ENCODE results near the gene WDR53. TPM values are rescaled to one million over a fixed set of nuclear protein-coding genes. Genes with fewer than 3 reads are reported as not detected.
"Not testable (repeated sequence)": the region's sequence is repeated elsewhere in the genome, so short reads cannot be mapped to it uniquely, and the experiment has no call there.

WDR53 gene
- total and polyA plus RNA-seq, 4 experiments from 2014 or later: 25.8 to 38.7 (median 35.2) TPM

- H3K4me3 Mint-ChIP-seq: peak overlapping the region in 1 of 8 donors; percentile 18
- Histone ChIP-seq H3K36me3 (ENCODE audit: insufficient read depth, low read length) (no peaks in the 10 kb centered on the region), H3K27me3 (ENCODE audit: insufficient read depth, low read length) (no peaks in the 10 kb centered on the region), H3K4me1 (ENCODE audit: insufficient read depth, low read length) (peaks cover 7% of the 10 kb centered on the region), H3K27ac (ENCODE audit: low read depth, low read length) (no peak overlapping the region), H3K9me3 (ENCODE audit: control insufficient read depth in 1 of 2, low read length in 2 of 2) (no peaks in the 10 kb centered on the region), H3K4me3 (ENCODE audit: low read length in 2 of 2) (no peak overlapping the region)
- peak overlapping the region in 2 of 7 donors; percentile 1 to 39 for H3K27ac Mint-ChIP-seq
- intact Hi-C loops (cut with micrococcal nuclease): no loop called here
- ChIA-PET POLR2A (ENCODE audit: partially characterized antibody) (interaction anchor here (0.7 kb wide), 1 partner anchor 82 kb away, joined by 3 read pairs; no protein-coding TSS in a partner anchor), CTCF (ENCODE audit: partially characterized antibody) (interaction anchor here (0.8 to 1.0 kb wide), 2 partner anchors 67 to 89 kb away, joined by 3 to 4 read pairs; no protein-coding TSS in a partner anchor)
- no peak for DNase-seq
- H3K9me3 Mint-ChIP-seq: no peaks in the 10 kb centered on the region
- peaks cover 2 to 5% of the 10 kb centered on the region in 2 donors for H3K27me3 Mint-ChIP-seq
- no peaks in the 10 kb centered on the region for H3K36me3 Mint-ChIP-seq
- peaks cover 6 to 18% (median 10%) of the 10 kb centered on the region in 4 donors for H3K4me1 Mint-ChIP-seq
Measured at GRCh38 chr3:196596355-196596754, 28.0 kb upstream of the WDR53 start.

DNA sequence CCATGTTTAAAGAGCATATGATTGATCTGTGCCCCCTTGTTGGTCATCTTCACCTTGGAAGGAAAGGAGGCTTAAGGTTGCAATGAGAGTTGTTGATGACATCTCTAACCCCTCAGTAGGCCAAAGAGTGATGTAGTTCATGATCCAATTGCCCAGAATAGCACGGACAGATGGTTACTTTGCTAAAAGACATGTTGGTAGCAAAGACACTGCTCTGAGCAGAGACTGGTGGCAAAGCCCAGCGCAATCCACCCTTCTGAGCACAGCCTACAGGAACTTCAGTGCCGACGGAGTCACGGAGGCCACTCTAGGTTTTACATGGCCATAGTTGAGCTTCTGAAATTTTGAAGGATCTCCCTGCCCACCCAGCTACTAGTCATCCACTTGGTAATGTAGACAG, 21.9 kb upstream of the WDR53 start:
- H3K4me1 Mint-ChIP-seq: no peaks in the 10 kb centered on the region
- H3K4me3 ChIP-seq (ENCODE audit: low read length in 2 of 2): no peak overlapping the region
- H3K9me3 ChIP-seq (ENCODE audit: control insufficient read depth in 1 of 2, low read length in 2 of 2): no peaks in the 10 kb centered on the region
- H3K36me3 ChIP-seq (ENCODE audit: insufficient read depth, low read length): peaks cover 4% of the 10 kb centered on the region
- no peak overlapping the region for H3K27ac ChIP-seq (ENCODE audit: low read depth, low read length)
- ChIA-PET CTCF (ENCODE audit: partially characterized antibody) (interaction anchor here (0.5 to 1.3 kb wide), 4 partner anchors 18 to 103 kb away, joined by 3 to 4 read pairs (median 3); no protein-coding TSS in a partner anchor), POLR2A (ENCODE audit: partially characterized antibody) (no interaction called here)
- peaks cover 5 to 18% of the 10 kb centered on the region in 2 donors for H3K36me3 Mint-ChIP-seq
- DNase-seq: no peak
- H3K4me1 ChIP-seq (ENCODE audit: insufficient read depth, low read length): no peaks in the 10 kb centered on the region
- no peaks in the 10 kb centered on the region for H3K27me3 Mint-ChIP-seq
- H3K27ac Mint-ChIP-seq: no peak overlapping the region
- H3K4me3 Mint-ChIP-seq: no peak overlapping the region
- H3K9me3 Mint-ChIP-seq: no peaks in the 10 kb centered on the region
- intact Hi-C loops (cut with micrococcal nuclease): no loop called here
- H3K27me3 ChIP-seq (ENCODE audit: insufficient read depth, low read length): no peaks in the 10 kb centered on the region

- CTCF ChIA-PET (ENCODE audit: partially characterized antibody): interaction anchor here (1.0 to 1.9 kb wide), 3 partner anchors 9 to 31 kb away, joined by 3 to 5 read pairs (median 4); no protein-coding TSS in a partner anchor
- intact Hi-C loops (cut with micrococcal nuclease): no loop called here
- no peaks in the 10 kb centered on the region for H3K9me3 ChIP-seq (ENCODE audit: control insufficient read depth in 1 of 2, low read length in 2 of 2)
- POLR2A ChIA-PET (ENCODE audit: partially characterized antibody): no interaction called here
- Mint-ChIP-seq H3K36me3 (peaks cover 25 to 47% of the 10 kb centered on the region in 2 donors), H3K4me3 (no peak overlapping the region), H3K27me3 (no peaks in the 10 kb centered on the region), H3K4me1 (peaks cover 0 to 2% (median 0%) of the 10 kb centered on the region in 4 donors), H3K9me3 (no peaks in the 10 kb centered on the region), H3K27ac (peak overlapping the region in 2 of 7 donors; percentile 32 to 47)
- no peak overlapping the region for H3K4me3 ChIP-seq (ENCODE audit: low read length in 2 of 2)
- DNase-seq: no peak
- H3K4me1 ChIP-seq (ENCODE audit: insufficient read depth, low read length): no peaks in the 10 kb centered on the region
- no peak overlapping the region for H3K27ac ChIP-seq (ENCODE audit: low read depth, low read length)
- no peaks in the 10 kb centered on the region for H3K27me3 ChIP-seq (ENCODE audit: insufficient read depth, low read length)
- H3K36me3 ChIP-seq (ENCODE audit: insufficient read depth, low read length): peaks cover 13% of the 10 kb centered on the region
Measured at GRCh38 chr3:196585044-196585757, 16.8 kb upstream of the WDR53 start.

GRCh38 chr3:196572389-196572788, 4.0 kb upstream of the WDR53 start:
- no peak overlapping the region for H3K4me3 Mint-ChIP-seq
- H3K27me3 Mint-ChIP-seq: no peaks in the 10 kb centered on the region
- no peak for DNase-seq
- Histone ChIP-seq H3K27ac (ENCODE audit: low read depth, low read length) (no peak overlapping the region), H3K36me3 (ENCODE audit: insufficient read depth, low read length) (peaks cover under 1% of the 10 kb centered on the region), H3K4me3 (ENCODE audit: low read length in 2 of 2) (no peak overlapping the region), H3K9me3 (ENCODE audit: control insufficient read depth in 1 of 2, low read length in 2 of 2) (no peaks in the 10 kb centered on the region), H3K4me1 (ENCODE audit: insufficient read depth, low read length) (peaks cover 45% of the 10 kb centered on the region), H3K27me3 (ENCODE audit: insufficient read depth, low read length) (no peaks in the 10 kb centered on the region)
- intact Hi-C loops (cut with micrococcal nuclease): no loop called here
- no peak overlapping the region for H3K27ac Mint-ChIP-seq
- ChIA-PET POLR2A (ENCODE audit: partially characterized antibody) (interaction anchor here (1.1 kb wide), 1 partner anchor 8 kb away, joined by 3 read pairs; no protein-coding TSS in a partner anchor), CTCF (ENCODE audit: partially characterized antibody) (interaction anchor here (0.9 to 1.9 kb wide), 4 partner anchors 35 to 319 kb away, joined by 3 to 10 read pairs (median 3); no protein-coding TSS in a partner anchor)
- no peaks in the 10 kb centered on the region for H3K9me3 Mint-ChIP-seq
- H3K4me1 Mint-ChIP-seq: peaks cover 24 to 41% (median 33%) of the 10 kb centered on the region in 4 donors
- peaks cover 0 to 22% of the 10 kb centered on the region in 2 donors for H3K36me3 Mint-ChIP-seq

GRCh38 chr3:196570332-196570731, 2.0 kb upstream of the WDR53 start:
- H3K27ac ChIP-seq (ENCODE audit: low read depth, low read length); H3K9me3 Mint-ChIP-seq; H3K9me3 ChIP-seq (ENCODE audit: control insufficient read depth in 1 of 2, low read length in 2 of 2); H3K4me3 ChIP-seq (ENCODE audit: low read length in 2 of 2); DNase-seq; H3K27me3 Mint-ChIP-seq; intact Hi-C loops (cut with micrococcal nuclease); H3K27me3 ChIP-seq (ENCODE audit: insufficient read depth, low read length); H3K36me3 ChIP-seq (ENCODE audit: insufficient read depth, low read length): not testable (repeated sequence)
- ChIA-PET POLR2A (ENCODE audit: partially characterized antibody) (interaction anchor here (0.6 kb wide), 1 partner anchor 408 kb away, joined by 3 read pairs; no protein-coding TSS in a partner anchor), CTCF (ENCODE audit: partially characterized antibody) (interaction anchor here (0.7 to 0.9 kb wide), 2 partner anchors 14 to 24 kb away, joined by 3 to 4 read pairs; no protein-coding TSS in a partner anchor)
- H3K4me1 Mint-ChIP-seq: peaks cover 24 to 44% (median 34%) of the 10 kb centered on the region in 4 donors
- H3K4me1 ChIP-seq (ENCODE audit: insufficient read depth, low read length): peaks cover 42% of the 10 kb centered on the region
- H3K36me3 Mint-ChIP-seq: peaks cover 5 to 25% of the 10 kb centered on the region in 2 donors
- H3K4me3 Mint-ChIP-seq: peak overlapping the region in 6 of 8 donors; percentile 89 to 99 (median 95)
- peak overlapping the region in 3 of 7 donors; percentile 53 to 87 (median 54) for H3K27ac Mint-ChIP-seq

GRCh38 chr3:196569003-196569516, 706 bp upstream of the WDR53 start:
- POLR2A ChIA-PET (ENCODE audit: partially characterized antibody): interaction anchor here (0.6 to 2.5 kb wide), 24 partner anchors 8 to 433 kb away, joined by 3 to 17 read pairs (median 4); partner anchors contain the start of genes CEP19, DYNLT2B, NCBP2 and NRROS
- Histone ChIP-seq H3K4me1 (ENCODE audit: insufficient read depth, low read length) (peaks cover 55% of the 10 kb centered on the region), H3K27me3 (ENCODE audit: insufficient read depth, low read length) (no peaks in the 10 kb centered on the region), H3K36me3 (ENCODE audit: insufficient read depth, low read length) (no peaks in the 10 kb centered on the region), H3K27ac (ENCODE audit: low read depth, low read length) (peak overlapping the region; percentile 66), H3K4me3 (ENCODE audit: low read length in 2 of 2) (peak overlapping the region; percentile 23 to 57), H3K9me3 (ENCODE audit: control insufficient read depth in 1 of 2, low read length in 2 of 2) (no peaks in the 10 kb centered on the region)
- Mint-ChIP-seq H3K36me3 (peaks cover 5 to 28% of the 10 kb centered on the region in 2 donors), H3K9me3 (no peaks in the 10 kb centered on the region), H3K4me1 (peaks cover 25 to 46% (median 36%) of the 10 kb centered on the region in 4 donors), H3K27me3 (no peaks in the 10 kb centered on the region), H3K27ac (peak overlapping the region; percentile 87 to 99 (median 96)), H3K4me3 (peak overlapping the region; percentile 86 to 99 (median 95))
- CTCF ChIA-PET (ENCODE audit: partially characterized antibody): interaction anchor here (0.9 to 1.8 kb wide), 7 partner anchors 10 to 116 kb away, joined by 3 to 6 read pairs (median 5); no protein-coding TSS in a partner anchor
- peak in 3 of 5 donors; percentile 56 to 71 (median 57) for DNase-seq
- intact Hi-C loops (cut with micrococcal nuclease): loop anchor here (2.0 kb wide), 1 partner anchor 32 kb away; no protein-coding TSS in a partner anchor

Measured in CD4-positive, alpha-beta memory T cell (primary cell).